Stimulated activated CD8-positive, alpha-beta memory T cell treated with anti-CD3 and anti-CD28 coated beads, Interleukin-4, amount 100 ng/mL, for 1 hour (primary cell): ENCODE data around the gene RGN.
"Not testable (repeated sequence)": the region's sequence is repeated elsewhere in the genome, so short reads cannot be mapped to it uniquely, and the experiment has no call there.

Source experiments
- DNase-seq, 2 donors: peaks; one replicate each; pipeline ENCODE4 v3.0.0-alpha.2; 2020; ENCODE audit warnings: low read depth in 2 of 2, low spot score in 1 of 2

RGN gene

GRCh38 chrX:47116551-47117110 lies 38.4 kb downstream of the RGN start:
- not testable (repeated sequence) for DNase-seq

GRCh38 chrX:47124466-47124865 lies 46.2 kb downstream of the RGN start:
- not testable (repeated sequence) for DNase-seq

GRCh38 chrX:47129157-47129898 lies 51.1 kb downstream of the RGN start:
- DNase-seq: peak; percentile 56 to 72

GRCh38 chrX:47129899-47130358 lies 51.7 kb downstream of the RGN start:
- no peak for DNase-seq

GRCh38 chrX:47133493-47133892 lies 55.2 kb downstream of the RGN start:
- DNase-seq: no peak

- not testable (repeated sequence) for DNase-seq
Measured at GRCh38 chrX:47135650-47136049, 57.4 kb downstream of the RGN start.

- no peak for DNase-seq
Measured at GRCh38 chrX:47138171-47138570, 59.9 kb downstream of the RGN start.
